BLaER1 (cell line): Measurements from ENCODE around the gene ATP5ME.

Experiments used
- H3K27ac ChIP-seq: shearing (Covaris generic); formaldehyde crosslinking; 2 replicates; pipeline ENCODE4 v1.8.1; 2022
- H3K27me3 ChIP-seq: shearing (Covaris generic); formaldehyde crosslinking; 2 replicates; pipeline ENCODE4 v1.8.1; 2022
- H3K36me3 ChIP-seq: shearing (Covaris generic); formaldehyde crosslinking; 2 replicates; pipeline ENCODE4 v1.8.1; 2022
- H3K4me1 ChIP-seq: shearing (Covaris generic); formaldehyde crosslinking; 2 replicates; pipeline ENCODE4 v1.8.1; 2022
- H3K4me2 ChIP-seq: shearing (Covaris generic); formaldehyde crosslinking; 2 replicates; pipeline ENCODE4 v1.8.1; 2022
- H3K4me3 ChIP-seq: shearing (Covaris generic); formaldehyde crosslinking; 2 replicates; pipeline ENCODE4 v1.8.1; 2022
- H3K9ac ChIP-seq: shearing (Covaris generic); formaldehyde crosslinking; 2 replicates; pipeline ENCODE4 v1.8.1; 2022
- H3K9me3 ChIP-seq: shearing (Covaris generic); formaldehyde crosslinking; 2 replicates; pipeline ENCODE4 v1.8.1; 2022
- H4K20me1 ChIP-seq: shearing (Covaris generic); formaldehyde crosslinking; 2 replicates; pipeline ENCODE4 v1.8.1; 2022
- Cebpa-rat ChIP-seq: shearing (Covaris generic); IDR thresholded peaks from 2 replicates; pipeline ENCODE4 v1.8.1; 2022

The ATP5ME gene

DNA sequence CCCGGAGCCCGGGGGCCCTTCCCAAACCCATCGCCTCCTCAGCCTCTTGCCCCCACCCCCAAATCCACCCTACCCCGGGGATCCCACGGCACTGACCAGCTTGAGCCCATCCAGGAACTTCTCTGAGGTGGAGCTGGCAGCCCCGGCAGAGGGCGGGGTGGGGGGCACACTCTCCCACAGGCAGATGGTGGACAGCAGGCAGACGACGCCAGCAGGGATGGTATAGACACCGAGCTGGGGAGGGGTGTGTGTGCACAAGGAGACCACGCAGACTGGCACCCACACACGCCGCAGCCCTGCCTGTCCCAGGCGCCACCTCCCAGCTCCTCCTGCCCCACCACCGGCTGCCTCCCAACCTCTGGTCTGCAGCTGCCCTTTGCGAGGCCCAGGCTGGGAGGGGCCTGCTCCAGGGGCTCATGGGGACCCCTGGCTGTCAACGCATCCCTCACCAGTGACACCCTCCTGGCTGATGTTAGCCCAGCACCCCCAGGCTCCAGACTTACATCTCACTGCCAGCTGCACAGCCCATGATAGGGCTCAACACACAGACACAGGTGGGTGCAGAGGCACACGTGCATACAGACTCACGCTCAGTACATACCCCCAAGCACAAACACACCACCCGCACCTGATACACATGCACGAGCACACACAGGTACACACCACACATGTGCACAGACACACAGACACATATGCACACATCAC, 10.7 kb upstream of the ATP5ME start:
- Histone ChIP-seq H3K27me3 (no peaks in the 10 kb centered on the region), H3K4me2 (no peak overlapping the region), H3K4me1 (peaks cover 39% of the 10 kb centered on the region), H3K9ac (no peak overlapping the region), H3K9me3 (no peaks in the 10 kb centered on the region), H3K27ac (no peak overlapping the region), H3K36me3 (no peaks in the 10 kb centered on the region), H4K20me1 (no peaks in the 10 kb centered on the region), H3K4me3 (no peak overlapping the region)
- TF ChIP-seq Cebpa-rat = no peak

DNA sequence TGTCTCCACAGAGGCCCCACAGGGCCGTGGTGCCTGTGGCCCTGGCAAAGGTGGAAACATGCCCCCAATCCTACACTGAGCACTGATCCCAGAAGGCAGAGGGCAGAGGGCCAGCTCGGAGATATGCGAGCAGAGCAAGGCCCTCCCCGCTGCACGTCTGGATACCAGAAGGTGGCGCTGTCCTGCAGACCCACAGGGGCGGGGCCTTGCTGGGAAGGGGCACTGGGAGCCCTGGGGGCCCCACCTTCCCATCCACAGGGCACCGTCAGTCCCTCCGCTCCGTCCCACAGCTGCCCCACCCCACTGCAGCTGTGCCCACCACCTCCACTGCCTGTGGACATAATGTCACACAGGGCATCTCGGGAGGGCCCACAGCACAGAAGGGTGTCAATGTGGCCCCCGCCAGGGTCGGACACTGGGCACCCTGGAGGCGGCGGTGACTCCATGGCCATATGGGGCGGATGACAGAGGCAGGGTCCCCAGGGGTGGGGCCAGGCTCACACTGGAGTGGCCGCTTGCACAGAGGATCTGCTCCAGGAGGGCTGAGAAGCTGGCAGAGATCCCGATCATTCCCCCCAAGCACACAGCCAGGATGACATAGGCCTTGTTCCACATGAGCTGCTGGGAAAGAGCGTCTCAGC, 10.0 kb upstream of the ATP5ME start:
- H3K4me3 ChIP-seq = no peak overlapping the region
- no peaks in the 10 kb centered on the region for H3K36me3 ChIP-seq
- H3K9ac ChIP-seq = no peak overlapping the region
- no peak for TF ChIP-seq Cebpa-rat
- no peaks in the 10 kb centered on the region for H3K27me3 ChIP-seq
- H4K20me1 ChIP-seq = no peaks in the 10 kb centered on the region
- H3K4me1 ChIP-seq = peaks cover 33% of the 10 kb centered on the region
- H3K27ac ChIP-seq = peak overlapping the region; percentile 39; the same call in 1 of the 2 replicates
- peak overlapping the region; percentile 44 for H3K4me2 ChIP-seq
- H3K9me3 ChIP-seq = no peaks in the 10 kb centered on the region

DNA sequence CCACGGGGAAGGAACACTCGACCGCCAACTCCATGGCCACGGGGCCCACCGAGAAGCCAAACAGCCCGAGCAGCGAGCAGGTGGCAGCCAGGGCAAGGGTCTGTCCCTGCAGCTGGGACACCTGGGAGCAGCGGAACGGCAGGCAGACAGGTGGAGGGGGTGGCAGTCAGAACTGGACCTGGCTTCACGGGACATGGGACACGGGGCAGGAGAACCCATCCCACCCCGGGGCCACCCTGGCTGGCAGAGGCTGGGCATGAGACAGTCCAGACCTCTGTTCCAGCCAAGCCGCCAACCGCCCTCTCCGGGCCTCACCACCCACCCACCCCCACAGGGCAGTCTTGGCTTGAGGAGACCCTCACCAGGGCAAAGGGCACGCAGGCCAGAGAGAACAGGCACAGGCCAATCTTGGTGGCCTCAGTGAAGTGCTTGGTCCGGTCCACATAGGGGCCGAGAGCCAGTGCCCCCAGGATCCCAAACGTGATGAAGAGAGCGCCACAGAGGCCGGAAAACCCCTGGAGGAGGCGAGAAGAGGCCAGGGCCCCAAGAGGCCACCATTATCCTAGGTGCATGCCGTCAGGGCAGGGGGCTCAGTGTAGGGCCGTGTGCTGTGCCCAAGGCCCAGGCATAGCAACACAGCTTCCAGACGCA, 9.3 kb upstream of the ATP5ME start:
- H3K4me1 ChIP-seq = peaks cover 38% of the 10 kb centered on the region
- no peak for TF ChIP-seq Cebpa-rat
- peak overlapping the region; percentile 44 for H3K4me2 ChIP-seq
- no peaks in the 10 kb centered on the region for H3K36me3 ChIP-seq
- no peaks in the 10 kb centered on the region for H4K20me1 ChIP-seq
- no peak overlapping the region for H3K4me3 ChIP-seq
- no peaks in the 10 kb centered on the region for H3K27me3 ChIP-seq
- H3K9me3 ChIP-seq = no peaks in the 10 kb centered on the region
- H3K9ac ChIP-seq = no peak overlapping the region
- peak overlapping the region; percentile 39 for H3K27ac ChIP-seq

DNA sequence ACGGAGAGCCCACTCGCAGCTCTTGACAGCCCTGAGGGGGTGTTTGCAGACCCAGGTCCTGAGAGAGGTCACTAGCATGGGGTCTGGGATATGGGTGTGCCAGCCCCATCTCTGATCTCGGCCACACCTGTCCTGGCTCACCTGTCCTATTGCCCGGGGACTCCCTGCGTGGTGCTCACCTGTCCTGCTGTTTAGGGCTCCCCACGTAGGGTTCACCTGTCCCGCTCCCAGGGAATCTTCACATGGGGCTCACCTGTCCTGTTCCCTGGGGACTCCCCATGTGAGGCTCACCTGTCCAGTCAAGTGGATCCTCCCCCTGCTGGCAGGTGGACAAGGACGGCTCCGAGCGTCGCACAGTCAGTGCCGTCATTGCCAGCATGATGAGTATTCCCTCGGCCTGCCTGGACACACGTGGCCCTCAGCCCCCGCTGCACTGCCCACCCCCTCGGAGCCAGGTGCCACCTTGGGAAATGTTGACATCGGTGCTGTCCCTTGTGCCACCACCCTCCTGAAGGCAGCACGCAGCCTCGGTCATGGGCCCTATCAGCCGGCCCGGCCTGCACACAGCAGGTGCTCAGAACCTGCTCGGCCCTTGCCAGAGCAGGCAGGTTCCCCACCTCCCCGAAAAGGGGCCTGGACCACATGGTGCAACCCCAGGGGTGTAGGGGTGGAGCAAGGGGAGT, 8.6 kb upstream of the ATP5ME start:
- H3K36me3 ChIP-seq = no peaks in the 10 kb centered on the region
- H3K9me3 ChIP-seq = no peaks in the 10 kb centered on the region
- H4K20me1 ChIP-seq = no peaks in the 10 kb centered on the region
- H3K27ac ChIP-seq = no peak overlapping the region; the same call in 1 of the 2 replicates
- no peak overlapping the region for H3K4me3 ChIP-seq
- TF ChIP-seq Cebpa-rat = no peak
- H3K4me1 ChIP-seq = peaks cover 46% of the 10 kb centered on the region
- H3K9ac ChIP-seq = no peak overlapping the region
- H3K27me3 ChIP-seq = no peaks in the 10 kb centered on the region
- H3K4me2 ChIP-seq = peak overlapping the region; percentile 44; the same call in 1 of the 2 replicates

DNA sequence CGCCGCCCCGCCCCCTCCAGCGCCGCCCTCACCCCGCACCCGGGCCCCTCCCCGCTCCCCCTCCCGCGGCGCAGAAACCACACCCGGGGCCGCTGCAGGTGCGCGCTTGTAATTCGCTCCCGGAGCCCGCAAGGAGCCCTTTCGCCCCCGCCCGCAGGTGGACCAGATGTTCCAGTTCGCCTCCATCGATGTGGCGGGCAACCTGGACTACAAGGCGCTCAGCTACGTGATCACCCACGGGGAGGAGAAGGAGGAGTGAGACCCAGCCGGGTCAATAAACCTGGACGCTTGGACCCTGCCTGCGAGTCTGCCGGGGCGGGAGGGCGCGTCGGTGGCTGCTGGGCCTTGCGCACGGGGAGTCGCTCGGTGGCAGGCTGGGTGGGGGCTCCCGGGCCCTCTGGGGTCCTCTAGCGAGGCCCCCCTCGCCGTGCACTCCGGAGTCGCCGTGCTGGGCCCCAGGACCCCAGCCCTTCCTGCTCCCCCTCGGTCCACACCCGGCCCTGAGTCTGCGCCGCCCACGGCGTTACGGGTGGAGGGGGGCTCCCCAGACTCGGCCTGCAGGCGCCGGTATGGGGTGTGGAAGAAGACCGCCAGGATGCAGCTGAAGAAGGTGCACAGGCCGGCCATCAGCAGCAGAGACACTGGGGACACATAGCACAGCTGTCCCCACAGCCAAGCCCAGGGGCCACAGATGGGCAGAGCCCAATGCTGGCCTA, 7.8 kb upstream of the ATP5ME start:
- no peak overlapping the region for H3K4me2 ChIP-seq
- no peak overlapping the region for H3K4me3 ChIP-seq
- H3K4me1 ChIP-seq = peaks cover 53% of the 10 kb centered on the region
- H3K9ac ChIP-seq = no peak overlapping the region
- no peaks in the 10 kb centered on the region for H4K20me1 ChIP-seq
- no peaks in the 10 kb centered on the region for H3K36me3 ChIP-seq
- TF ChIP-seq Cebpa-rat = no peak
- H3K27ac ChIP-seq = no peak overlapping the region
- no peaks in the 10 kb centered on the region for H3K9me3 ChIP-seq
- H3K27me3 ChIP-seq = no peaks in the 10 kb centered on the region

DNA sequence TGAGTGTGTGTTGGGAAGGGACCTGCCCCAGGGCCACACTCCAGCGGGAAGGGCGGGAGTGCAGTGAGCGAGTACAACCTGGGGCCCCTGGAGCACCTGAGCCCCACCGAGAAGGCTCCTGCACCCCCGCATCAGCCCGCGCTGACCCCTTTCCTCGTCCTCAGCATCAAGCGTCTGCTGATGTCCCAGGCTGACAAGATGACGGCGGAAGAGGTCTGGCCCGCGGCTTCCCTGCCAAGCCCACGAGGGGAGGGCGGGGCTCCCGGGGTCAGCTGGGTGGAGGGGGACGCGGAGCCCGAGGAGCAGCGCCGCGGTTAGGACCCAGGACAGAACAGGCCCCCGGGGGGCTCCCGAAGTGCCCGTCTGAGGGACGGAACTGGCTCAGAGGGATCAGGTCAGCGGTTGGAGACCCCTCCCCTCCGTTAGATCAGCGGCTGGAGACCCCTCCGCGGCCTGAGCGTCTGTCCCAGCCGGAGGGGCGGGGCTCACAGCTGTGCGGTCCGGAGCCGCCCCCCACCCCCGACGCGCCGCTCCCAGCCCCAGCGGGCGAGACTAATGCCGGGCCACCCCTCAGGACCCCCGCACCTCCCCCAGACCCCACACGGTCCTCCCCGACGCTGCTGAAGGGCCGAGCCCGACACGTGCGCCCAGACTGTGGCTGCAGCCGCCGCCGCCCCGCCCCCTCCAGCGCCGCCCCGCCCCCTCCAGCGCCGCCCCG, 7.0 kb upstream of the ATP5ME start:
- Histone ChIP-seq H3K36me3 (no peaks in the 10 kb centered on the region), H3K27ac (peak overlapping the region; percentile 26; the same call in 1 of the 2 replicates), H4K20me1 (no peaks in the 10 kb centered on the region), H3K9ac (peak overlapping the region; percentile 53; the same call in 1 of the 2 replicates), H3K4me1 (peaks cover 61% of the 10 kb centered on the region), H3K4me2 (peak overlapping the region; percentile 90), H3K4me3 (peak overlapping the region; percentile 53), H3K9me3 (no peaks in the 10 kb centered on the region), H3K27me3 (no peaks in the 10 kb centered on the region)
- no peak for TF ChIP-seq Cebpa-rat

DNA sequence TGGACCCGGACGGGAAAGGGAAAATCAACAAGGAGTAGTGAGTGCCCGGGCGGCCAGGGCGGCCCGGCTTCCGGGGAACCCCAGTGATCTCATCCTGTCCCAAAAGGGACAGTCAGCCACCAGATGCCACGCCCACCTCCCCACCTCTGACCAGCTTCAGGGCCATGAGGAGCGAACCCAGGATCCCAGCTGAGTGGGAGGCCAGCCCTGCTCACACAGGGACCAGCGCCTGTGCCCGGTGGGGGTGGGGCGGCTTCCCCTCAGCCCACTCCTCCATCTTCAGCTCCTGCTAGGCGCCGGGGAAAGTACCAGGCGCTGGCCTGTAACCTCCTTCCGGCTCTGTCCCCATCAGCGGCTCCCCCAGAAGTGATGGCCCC, 6.5 kb upstream of the ATP5ME start:
- peak overlapping the region; percentile 90 for H3K4me2 ChIP-seq
- H3K36me3 ChIP-seq = no peaks in the 10 kb centered on the region
- H3K27ac ChIP-seq = peak overlapping the region; percentile 26; the same call in 1 of the 2 replicates
- H3K9me3 ChIP-seq = no peaks in the 10 kb centered on the region
- no peaks in the 10 kb centered on the region for H3K27me3 ChIP-seq
- peak overlapping the region; percentile 53 for H3K4me3 ChIP-seq
- H4K20me1 ChIP-seq = no peaks in the 10 kb centered on the region
- peaks cover 66% of the 10 kb centered on the region for H3K4me1 ChIP-seq
- peak overlapping the region; percentile 53; the same call in 1 of the 2 replicates for H3K9ac ChIP-seq
- TF ChIP-seq Cebpa-rat = no peak

DNA sequence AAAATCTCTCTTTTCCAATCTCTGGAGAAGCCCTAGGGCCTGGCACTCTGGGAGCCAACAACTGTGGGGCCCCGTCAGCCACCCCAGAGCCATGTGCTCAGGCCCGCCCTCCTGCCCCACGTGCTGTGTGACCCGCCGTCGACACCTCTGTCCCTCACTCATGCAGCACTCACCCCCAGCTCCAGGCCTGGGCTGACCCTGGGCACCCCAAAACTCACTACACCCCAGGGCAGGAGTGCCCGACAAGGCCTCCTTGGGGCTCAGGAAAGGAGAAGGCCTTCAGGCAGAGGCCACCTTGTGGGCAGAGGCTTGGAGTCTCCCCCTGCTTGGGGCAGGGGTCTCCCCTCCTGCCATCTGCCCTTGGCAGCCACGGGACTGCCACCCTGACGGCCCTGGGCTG, 6.0 kb upstream of the ATP5ME start:
- TF ChIP-seq Cebpa-rat = no peak
- no peak overlapping the region for H3K27ac ChIP-seq
- H3K4me3 ChIP-seq = no peak overlapping the region
- no peaks in the 10 kb centered on the region for H3K9me3 ChIP-seq
- H3K4me2 ChIP-seq = peak overlapping the region; percentile 90; the same call in 1 of the 2 replicates
- H3K4me1 ChIP-seq = peaks cover 71% of the 10 kb centered on the region
- H3K27me3 ChIP-seq = no peaks in the 10 kb centered on the region
- H3K36me3 ChIP-seq = no peaks in the 10 kb centered on the region
- H4K20me1 ChIP-seq = no peaks in the 10 kb centered on the region
- no peak overlapping the region for H3K9ac ChIP-seq

DNA sequence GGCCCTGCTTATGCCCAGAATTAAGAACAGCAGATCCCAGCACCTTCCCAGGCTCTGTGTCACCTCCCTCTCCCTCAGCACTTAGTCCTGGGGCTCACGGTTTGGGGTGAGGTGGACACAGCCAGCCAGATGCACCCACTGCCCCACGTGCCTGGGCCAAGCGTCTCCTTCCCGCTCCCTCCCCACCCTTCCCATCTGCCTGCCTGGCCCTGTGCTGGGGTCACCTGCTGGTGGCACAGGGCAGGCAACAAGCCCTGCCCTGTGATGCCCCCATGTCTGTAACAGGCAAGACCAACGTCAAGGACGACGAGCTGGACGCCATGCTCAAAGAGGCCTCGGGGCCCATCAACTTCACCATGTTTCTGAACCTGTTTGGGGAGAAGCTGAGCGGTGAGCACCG, 5.6 kb upstream of the ATP5ME start:
- Histone ChIP-seq H3K36me3 (no peaks in the 10 kb centered on the region), H4K20me1 (no peaks in the 10 kb centered on the region), H3K27ac (no peak overlapping the region), H3K27me3 (no peaks in the 10 kb centered on the region), H3K9ac (no peak overlapping the region), H3K9me3 (no peaks in the 10 kb centered on the region), H3K4me3 (no peak overlapping the region), H3K4me1 (peaks cover 75% of the 10 kb centered on the region), H3K4me2 (no peak overlapping the region)
- TF ChIP-seq Cebpa-rat = no peak
